K562 (cell line): ENCODE results near the gene TAS2R41. TPM values are rescaled to one million over a fixed set of nuclear protein-coding genes. Genes with fewer than 3 reads are reported as not detected.

Source experiments
- ATAC-seq: fragments of 200-7000 bp; cut with Tn5 transposase; 3 replicates; pipeline ENCODE4 v1.9.1; 2020; ENCODE audit warnings: moderate library complexity
- BruUV-seq: library from RNA; stranded (reverse); fragments of 400-500 nt; replicated peaks from 2 replicates; lab custom pipeline; 2021; lab: Mats Ljungman, UMichigan
- CTCF ChIA-PET: fragments of 300-600 bp; formaldehyde crosslinking; extraction: SDS; loops from one replicate; lab custom pipeline; 2021; ENCODE audit warnings: low intra/inter-chr PET ratio; lab: Yijun Ruan, JAX
- POLR2A ChIA-PET: fragments of 300-600, 350-650 bp; sonication (Branson Sonifier 250); formaldehyde crosslinking; extraction: SDS; loops from one replicate; lab custom pipeline; 2021; ENCODE audit warnings: antibody characterized with exemption, inconsistent platforms; lab: Yijun Ruan, JAX
- DNase-seq, 4 experiments: peaks; one replicate each; pipeline versions ENCODE4 v3.0.0 to v3.0.0-alpha.2; 2011 to 2018; ENCODE audit warnings: low spot score in 3 of 4, mixed read lengths in 3 of 4; ENCODE audit errors: extremely low read depth in 1 of 4
- FAIRE-seq: peaks from 2 replicates; lab custom pipeline; 2011; peaks lifted over from hg19 to GRCh38; lab: Jason Lieb, UNC
- H2AFZ ChIP-seq: 2 replicates; pipeline ENCODE4 v1.6.0; 2011; ENCODE audit warnings: low read depth, low read length, control low read depth, inconsistent platforms
- H3K27ac ChIP-seq: fragments of 200-600 bp; 3 replicates; pipeline ENCODE4 v1.8.0; 2011; ENCODE audit warnings: low read depth, mild to moderate bottlenecking, control low read depth, inconsistent platforms, low read length, moderate library complexity, mixed read lengths; ENCODE audit errors: extremely low read depth
- H3K27me3 ChIP-seq, 2 experiments: fragments of 300-600 bp in 1 of 2; 2 replicates in 1 of 2; 3 replicates in 1 of 2; pipeline versions ENCODE4 v1.6.0 to v1.8.0; 2011; ENCODE audit warnings: inconsistent platforms in 2 of 2, low read length in 2 of 2, mild to moderate bottlenecking in 1 of 2, mixed read lengths in 1 of 2, moderate library complexity in 1 of 2; ENCODE audit not compliant: control insufficient read depth in 2 of 2, insufficient read depth in 2 of 2
- H3K36me3 ChIP-seq: fragments of 300-600 bp; 3 replicates; pipeline ENCODE4 v1.8.0; 2011; ENCODE audit warnings: mild to moderate bottlenecking, low read length, inconsistent platforms; ENCODE audit not compliant: control insufficient read depth, insufficient read depth
- H3K4me1 ChIP-seq, 2 experiments: fragments of 200-600 bp in 1 of 2; replicated peaks in 1 of 2; 2 replicates in 1 of 2; 3 replicates in 1 of 2; pipeline versions ENCODE4 v1.5.1 to v1.8.0; 2011; ENCODE audit warnings: inconsistent platforms in 2 of 2, low read length in 2 of 2, mild to moderate bottlenecking in 1 of 2, mixed read lengths in 1 of 2, moderate library complexity in 1 of 2; ENCODE audit not compliant: control insufficient read depth in 2 of 2, insufficient read depth in 2 of 2
- H3K4me2 ChIP-seq: 2 replicates; pipeline ENCODE4 v1.6.1; 2011; ENCODE audit warnings: low read length, control low read depth, inconsistent platforms, mixed read lengths; ENCODE audit not compliant: insufficient read depth
- H3K4me3 ChIP-seq: fragments of 200-600 bp; sonication (generic), shearing (Covaris generic); 2 replicates; pipeline ENCODE4 v1.5.1; 2016; ENCODE audit warnings: control low read depth, inconsistent platforms
- H3K79me2 ChIP-seq: fragments of 200-600 bp; 3 replicates; pipeline ENCODE4 v1.8.0; 2011; ENCODE audit warnings: low read length, inconsistent platforms; ENCODE audit not compliant: control insufficient read depth, insufficient read depth
- H3K9ac ChIP-seq, 2 experiments: 2 replicates each; pipeline versions ENCODE4 v1.6.0 to v1.6.1; 2011; ENCODE audit warnings: low read depth in 2 of 2, low read length in 2 of 2, control low read depth in 1 of 2, inconsistent platforms in 1 of 2, mild to moderate bottlenecking in 1 of 2, mixed read lengths in 1 of 2; ENCODE audit not compliant: insufficient read depth in 1 of 2
- H3K9me1 ChIP-seq: one replicate; pipeline ENCODE4 v1.6.0; 2011; ENCODE audit warnings: inconsistent platforms, mild to moderate bottlenecking, low read length, moderate library complexity; ENCODE audit not compliant: control insufficient read depth, insufficient read depth
- H3K9me3 ChIP-seq: replicated peaks from 2 replicates; pipeline ENCODE4 v1.5.1; 2011; ENCODE audit warnings: low read depth, low read length, inconsistent platforms; ENCODE audit not compliant: control insufficient read depth, insufficient read depth
- H4K20me1 ChIP-seq: replicated peaks from 2 replicates; pipeline ENCODE4 v1.6.1; 2011; ENCODE audit warnings: low read length, inconsistent platforms, mixed read lengths; ENCODE audit not compliant: control insufficient read depth, insufficient read depth
- E2F3 ChIP-seq: fragments of 250-450 bp; sonication (Bioruptor Pico); IDR thresholded peaks from 2 replicates; pipeline ENCODE4 v1.4.0; 2020; ENCODE audit warnings: mild to moderate bottlenecking
- ESRRA ChIP-seq: fragments of 450-650 bp; IDR thresholded peaks from 2 replicates; pipeline ENCODE4 v1.6.1; 2014; ENCODE audit warnings: low read depth, mild to moderate bottlenecking, moderate library complexity, borderline replicate concordance
- FOSL1 ChIP-seq: fragments of 200-800 bp; sonication (Bioruptor generic); conservative IDR thresholded peaks from 2 replicates; pipeline ENCODE4 v1.6.1; 2016; ENCODE audit warnings: missing genetic modification characterization, missing compliant biosample characterization
- HNRNPLL ChIP-seq: fragments of 200-400 bp; formaldehyde crosslinking; IDR thresholded peaks from 2 replicates; pipeline ENCODE4 v1.6.1; 2017; ENCODE audit warnings: low read length, low read depth, mild to moderate bottlenecking; ENCODE audit not compliant: poor library complexity, severe bottlenecking
- KLF6 ChIP-seq: fragments of 250-450 bp; sonication (Bioruptor Pico); IDR thresholded peaks from 2 replicates; pipeline ENCODE4 v1.4.0; 2020; ENCODE audit warnings: mild to moderate bottlenecking, moderate library complexity, borderline replicate concordance
- MEIS2 ChIP-seq: fragments of 450-650 bp; IDR thresholded peaks from 2 replicates; pipeline ENCODE4 v1.6.1; 2014; ENCODE audit warnings: mild to moderate bottlenecking; ENCODE audit not compliant: partially characterized antibody
- PHF20 ChIP-seq: fragments of 450-650 bp; IDR thresholded peaks from 2 replicates; pipeline ENCODE4 v1.6.1; 2018; ENCODE audit not compliant: partially characterized antibody
- PHTF2 ChIP-seq: fragments of 250-450 bp; sonication (Bioruptor Pico); IDR thresholded peaks from 2 replicates; pipeline ENCODE4 v1.5.0; 2021; ENCODE audit warnings: mild to moderate bottlenecking
- PKNOX1 ChIP-seq: fragments of 450-650 bp; IDR thresholded peaks from 2 replicates; pipeline ENCODE4 v1.6.1; 2016
- SETDB1 ChIP-seq: IDR thresholded peaks from one replicate; pipeline ENCODE4 v1.6.1; 2012; ENCODE audit warnings: low read length, control low read depth, inconsistent platforms
- SRSF7 ChIP-seq: fragments of 200-400 bp; formaldehyde crosslinking; optimal IDR thresholded peaks from 2 replicates; pipeline ENCODE3; 2017; ENCODE audit warnings: mild to moderate bottlenecking, low read depth, low read length
- ZNF518B ChIP-seq: fragments of 250-450 bp; sonication (Bioruptor Pico); IDR thresholded peaks from 2 replicates; pipeline ENCODE4 v1.5.0; 2021; ENCODE audit warnings: mild to moderate bottlenecking, moderate library complexity
- WGBS: fragments of 100-300 bp; shearing (Covaris generic); methylation state at CpG from one replicate; pipeline ENCODE4 v1.1.6; 2016; ENCODE audit warnings: low coverage, mixed read lengths; ENCODE audit not compliant: insufficient coverage; ENCODE audit errors: missing lambda C conversion rate; 5-methylcytosine and 5-hydroxymethylcytosine counted together
- in situ Hi-C: fragments of 300-500 bp; cut with MboI; formaldehyde crosslinking; loops from 4 replicates; pipeline ENCODE4 v1.15.0; 2018; ENCODE audit warnings: inconsistent platforms, mixed read lengths
- intact Hi-C: fragments of 100-400 bp; cut with micrococcal nuclease; formaldehyde crosslinking; loops from 2 replicates; pipeline ENCODE4 v1.14.2; 2022
- polyA plus RNA-seq, 8 experiments: library from polyadenylated mRNA; depleted of rRNA in 4 of 8; stranded (reverse) in 5 of 8; unstranded in 3 of 8; fragments of >200 nt; fragmentation: Nextera tagmentation in 2 of 8; fragmentation: Illumina TruSeq in 1 of 8; extraction: Ambion mirVana in 2 of 8; extraction: Trizol in 1 of 8; gene quantifications; 2 replicates each; pipeline versions ENCODE4 v1.2.1 to v1.2.3, GENCODE V29; 2011 to 2014; ENCODE audit warnings: inconsistent platforms in 1 of 8, missing spikeins in 1 of 8
- total RNA-seq, 7 experiments: library from RNA; depleted of rRNA in 6 of 7; stranded (reverse); fragments of >200 nt in 6 of 7; fragmentation: Illumina TruSeq in 2 of 7; extraction: Trizol in 2 of 7; gene quantifications; 2 replicates each; pipeline versions ENCODE4 v1.2.1 to v1.2.3, GENCODE V29; 2011 to 2021; ENCODE audit warnings: low replicate concordance in 1 of 7

Gene TAS2R41
- total and polyA plus RNA-seq, 9 of the 15 experiments (the other 6 are each of a cell fraction or from before 2014, with no cell fraction given): not detected

DNA sequence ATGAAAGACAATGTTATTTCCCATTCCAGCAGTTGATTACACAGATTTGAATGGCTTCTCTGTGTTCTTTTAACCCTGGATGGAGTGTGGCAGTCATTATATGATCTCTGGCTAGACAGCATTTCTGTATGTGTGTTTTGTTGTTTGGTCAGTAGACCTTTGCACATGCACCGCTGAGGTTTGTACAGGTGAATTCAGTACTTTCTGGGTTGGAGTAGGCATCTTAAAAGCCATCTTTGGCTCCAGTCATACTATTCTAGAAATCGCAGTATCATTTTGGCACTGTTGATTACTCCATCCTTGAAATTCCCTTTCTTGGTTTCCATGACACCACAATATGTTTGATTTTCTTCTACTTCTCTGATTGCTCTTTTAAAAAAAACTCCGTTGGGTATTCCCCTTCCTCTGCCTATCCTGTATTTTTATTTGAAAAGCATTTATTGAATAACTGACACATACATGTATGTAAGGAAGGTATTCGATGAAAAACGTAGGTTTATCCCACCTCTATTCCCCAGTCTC, 29.9 kb downstream of the TAS2R41 start:
- ChIA-PET POLR2A (interaction anchor here (0.6 to 1.2 kb wide), 2 partner anchors 8 to 126 kb away, joined by 3 to 5 read pairs; no protein-coding TSS in a partner anchor), CTCF (no interaction called here)
- no peak for FAIRE-seq
- intact Hi-C loops (loop anchor here (5.0 kb wide), 1 partner anchor 90 kb away; no protein-coding TSS in a partner anchor), in situ Hi-C loops (no loop called here)
- H3K9me3 ChIP-seq: peaks cover 7% of the 10 kb centered on the region; the same call in 1 of the 2 replicates
- ATAC-seq: no peak
- no peaks in the 10 kb centered on the region for H3K36me3 ChIP-seq
- H3K4me3 ChIP-seq: no peak overlapping the region
- H2AFZ ChIP-seq: peak overlapping the region; percentile 69; the same call in 1 of the 2 replicates
- H3K9me1 ChIP-seq: no peaks in the 10 kb centered on the region
- H3K9ac ChIP-seq: no peak overlapping the region
- no peak for DNase-seq
- peaks cover 2 to 17% of the 10 kb centered on the region in 2 experiments; a peak in 4 of 5 replicates for H3K27me3 ChIP-seq
- 37% methylated on average over 5 of the region's 5 CpGs for WGBS
- H3K79me2 ChIP-seq: no peaks in the 10 kb centered on the region
- TF ChIP-seq SRSF7 (no peak), FOSL1 (tag) (0 out of 2 replicates have a peak, but pooled peaks have one; percentile 11), MEIS2 (no peak), SETDB1 (no peak), KLF6 (CRISPR knock-in tag) (no peak), ESRRA (no peak), PKNOX1 (0 out of 2 replicates have a peak, but pooled peaks have one; percentile 1), ZNF518B (CRISPR knock-in tag) (no peak), PHTF2 (no peak), E2F3 (CRISPR knock-in tag) (no peak), PHF20 (no peak), HNRNPLL (no peak)
- BruUV-seq: no TSS peak
- H3K4me2 ChIP-seq: no peak overlapping the region
- no peaks in the 10 kb centered on the region for H4K20me1 ChIP-seq
- H3K4me1 ChIP-seq: peaks cover 18 to 25% of the 10 kb centered on the region in 2 experiments
- no peak overlapping the region for H3K27ac ChIP-seq
